Coronary artery (tissue), 2 donors: Measurements from ENCODE around the gene PIANP.
A peak's percentile ranks its signal among the peaks of the same experiment; 100 is the strongest.
"Not testable (repeated sequence)": the region's sequence is repeated elsewhere in the genome, so short reads cannot be mapped to it uniquely, and the experiment has no call there.

Experiments used
- DNase-seq: peaks from one replicate; pipeline ENCODE4 v3.0.0-alpha.2; 2017; ENCODE audit warnings: low spot score
- H3K27ac ChIP-seq, 2 donors: fragments of 200-600 bp; sonication (generic); one replicate each; pipeline ENCODE4 v1.5.1; 2016 to 2019
- H3K4me3 ChIP-seq: fragments of 200-600 bp; sonication (generic); 2 replicates; pipeline ENCODE4 v1.5.1; 2016; ENCODE audit warnings: mild to moderate bottlenecking, moderate library complexity
- CTCF ChIP-seq: fragments of 200-600 bp; sonication (generic); IDR thresholded peaks from one replicate; pipeline ENCODE4 v1.5.1; 2019; ENCODE audit warnings: antibody characterized with exemption

The PIANP gene

GRCh38 chr12:6723607-6724408 is 23.2 kb upstream of the PIANP start, which contains the start of gene COPS7A:
Gene COPS7A, plus strand, starts transcription at chr12:6724046. Its CDS starts 611 bp downstream, at chr12:6724657.
- H3K27ac ChIP-seq = peak within 1 kb of the TSS; percentile 46 to 90
- peak within 1 kb of the TSS; percentile 84 for H3K4me3 ChIP-seq
- peak; percentile 99 for DNase-seq
- no peak for TF ChIP-seq CTCF

GRCh38 chr12:6722863-6723262 is 22.2 kb upstream of the PIANP start:
- TF ChIP-seq CTCF = no peak
- DNase-seq = no peak
- Histone ChIP-seq H3K27ac (no peak overlapping the region), H3K4me3 (no peak overlapping the region)

GRCh38 chr12:6716874-6717437 is 16.3 kb upstream of the PIANP start:
- DNase-seq = no peak
- no peak for TF ChIP-seq CTCF
- H3K4me3 ChIP-seq = no peak overlapping the region
- no peak overlapping the region for H3K27ac ChIP-seq

- not testable (repeated sequence) for H3K27ac ChIP-seq, H3K4me3 ChIP-seq, DNase-seq
These were observed 15.6 kb upstream of the PIANP start for GRCh38 chr12:6716031-6716873.

- no peak for DNase-seq
- TF ChIP-seq CTCF = no peak
- Histone ChIP-seq H3K27ac (no peak overlapping the region), H3K4me3 (no peak overlapping the region)
These were observed 8.4 kb upstream of the PIANP start for GRCh38 chr12:6708960-6709394.

GRCh38 chr12:6708351-6708750 is 7.7 kb upstream of the PIANP start:
- not testable (repeated sequence) for H3K4me3 ChIP-seq, DNase-seq, H3K27ac ChIP-seq

GRCh38 chr12:6703631-6704030 is 3.0 kb upstream of the PIANP start:
- no peak overlapping the region for H3K4me3 ChIP-seq
- TF ChIP-seq CTCF = no peak
- no peak overlapping the region for H3K27ac ChIP-seq
- DNase-seq = no peak
